Activated CD4-positive, alpha-beta T cell treated with anti-CD3 and anti-CD28 coated beads, Interleukin-2, amount 10 ng/mL, durations not matched to agents 7 days and 5 days (primary cell): ENCODE measurements around the gene AJAP1. TPM values are rescaled to one million over a fixed set of nuclear protein-coding genes. Genes with fewer than 3 reads are reported as not detected.
"Not testable (repeated sequence)": the region's sequence is repeated elsewhere in the genome, so short reads cannot be mapped to it uniquely, and the experiment has no call there.

ENCODE experiments used
- CTCF ChIA-PET: fragments of 350-600 bp; sonication (Branson Sonifier 250); formaldehyde crosslinking; loops from one replicate; lab custom pipeline; 2021; ENCODE audit warnings: antibody characterized with exemption; lab: Charles Lee
- POLR2A ChIA-PET: fragments of 350-600 bp; sonication (Branson Sonifier 250); formaldehyde crosslinking; loops from one replicate; lab custom pipeline; 2021; ENCODE audit warnings: antibody characterized with exemption; lab: Charles Lee
- DNase-seq: peaks from one replicate; pipeline ENCODE4 v3.0.0-alpha.2; 2020
- H3K27ac Mint-ChIP-seq: one replicate; pipeline ENCODE4 v1.8.0; 2021; ENCODE audit warnings: mild to moderate bottlenecking, moderate library complexity, mixed read lengths
- H3K27me3 Mint-ChIP-seq: one replicate; pipeline ENCODE4 v1.8.0; 2021; ENCODE audit warnings: mixed read lengths
- H3K36me3 Mint-ChIP-seq: one replicate; pipeline ENCODE4 v1.8.0; 2021; ENCODE audit warnings: low read depth, mixed read lengths
- H3K4me1 Mint-ChIP-seq: one replicate; pipeline ENCODE4 v1.8.0; 2021; ENCODE audit warnings: mixed read lengths
- H3K4me3 Mint-ChIP-seq: one replicate; pipeline ENCODE4 v1.8.0; 2021; ENCODE audit warnings: mild to moderate bottlenecking, moderate library complexity, mixed read lengths
- H3K9me3 Mint-ChIP-seq: one replicate; pipeline ENCODE4 v1.8.0; 2021; ENCODE audit warnings: mixed read lengths
- total RNA-seq, 2 experiments: library from RNA; stranded (reverse); gene quantifications; one replicate each; pipeline ENCODE4 v1.2.3, GENCODE V29; 2021

AJAP1 gene, protein sequence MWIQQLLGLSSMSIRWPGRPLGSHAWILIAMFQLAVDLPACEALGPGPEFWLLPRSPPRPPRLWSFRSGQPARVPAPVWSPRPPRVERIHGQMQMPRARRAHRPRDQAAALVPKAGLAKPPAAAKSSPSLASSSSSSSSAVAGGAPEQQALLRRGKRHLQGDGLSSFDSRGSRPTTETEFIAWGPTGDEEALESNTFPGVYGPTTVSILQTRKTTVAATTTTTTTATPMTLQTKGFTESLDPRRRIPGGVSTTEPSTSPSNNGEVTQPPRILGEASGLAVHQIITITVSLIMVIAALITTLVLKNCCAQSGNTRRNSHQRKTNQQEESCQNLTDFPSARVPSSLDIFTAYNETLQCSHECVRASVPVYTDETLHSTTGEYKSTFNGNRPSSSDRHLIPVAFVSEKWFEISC
- not detected for total RNA-seq

DNA sequence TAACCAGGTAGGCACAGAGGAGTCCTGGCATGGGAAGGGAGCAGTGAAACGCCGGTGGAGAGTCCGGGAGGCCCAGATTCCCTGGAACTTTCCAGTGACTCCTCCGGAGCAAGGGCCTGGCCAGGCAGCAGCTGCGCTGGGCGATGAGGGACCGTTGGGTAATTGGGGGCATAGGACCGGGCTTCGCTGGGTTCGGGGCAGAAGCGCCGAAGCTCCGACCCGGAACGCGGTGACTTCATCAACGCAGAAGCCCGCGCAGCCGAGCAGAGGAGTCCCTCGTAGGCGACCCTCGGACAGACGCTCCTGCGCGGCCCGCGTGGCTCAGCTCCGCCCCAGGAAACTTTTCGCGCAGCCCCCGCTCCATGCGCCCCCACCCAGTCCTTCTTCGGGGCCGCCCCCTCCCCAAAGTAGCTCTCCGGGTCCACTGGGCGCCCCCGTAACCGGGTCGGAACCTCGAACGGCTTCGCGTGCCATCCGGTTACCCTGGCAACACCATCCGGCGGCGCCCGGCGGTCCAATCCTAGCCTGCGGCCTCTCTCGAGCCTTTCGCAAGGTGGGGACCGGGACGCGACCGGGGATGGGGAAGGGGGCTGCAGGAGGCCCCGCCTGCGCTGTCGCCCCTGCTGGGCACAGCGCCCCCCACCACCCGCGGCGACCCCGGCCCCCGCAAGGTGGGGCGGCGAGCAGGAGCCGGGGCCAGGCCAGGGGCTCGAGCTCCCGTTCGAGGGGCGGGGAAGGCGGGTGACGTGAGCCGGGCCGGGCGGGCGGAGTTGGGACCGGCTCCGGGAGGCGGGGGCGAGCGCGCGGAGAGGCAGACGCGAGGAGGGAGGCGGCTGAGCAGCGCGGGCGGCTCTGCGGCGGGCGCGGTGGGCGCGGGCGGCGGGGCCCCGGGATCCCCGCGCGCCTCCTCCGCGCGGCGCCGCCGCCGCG, at the start of gene AJAP1:
Gene AJAP1 (plus strand): TSS at position 814 of the 930 bp plus-strand sequence. CDS start 817 bp downstream, outside the sequence.
- peak within 1 kb of the TSS; percentile 75 for H3K27ac Mint-ChIP-seq
- H3K4me3 Mint-ChIP-seq: no peak within 1 kb of the TSS
- ChIA-PET CTCF (no interaction called here), POLR2A (no interaction called here)
- H3K36me3 Mint-ChIP-seq: no peaks in the 10 kb centered on the region
- peaks cover 34% of the 10 kb centered on the region for H3K27me3 Mint-ChIP-seq
- no peak for DNase-seq
- no peaks in the 10 kb centered on the region for H3K4me1 Mint-ChIP-seq
- H3K9me3 Mint-ChIP-seq: no peaks in the 10 kb centered on the region

DNA sequence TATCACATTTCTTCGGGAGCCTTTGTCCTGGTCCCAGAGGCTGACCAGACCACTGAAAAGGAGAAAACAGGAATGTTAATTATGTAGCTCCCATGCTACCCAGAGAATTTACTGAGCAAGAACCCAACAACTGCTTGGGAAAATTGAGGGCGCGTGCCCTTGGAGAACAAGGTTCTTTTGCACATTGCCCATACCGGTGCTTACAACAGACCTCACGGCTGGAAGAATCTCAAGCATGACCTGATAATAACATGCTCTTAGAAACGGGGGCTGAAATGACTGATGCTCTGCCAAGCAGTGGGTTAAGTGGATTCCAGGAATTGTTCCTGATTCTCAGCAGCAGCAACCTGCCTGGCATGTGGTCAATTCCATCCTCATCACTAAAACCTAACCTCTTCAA, 49.3 kb upstream of the AJAP1 start:
- H3K27ac Mint-ChIP-seq: no peak overlapping the region

DNA sequence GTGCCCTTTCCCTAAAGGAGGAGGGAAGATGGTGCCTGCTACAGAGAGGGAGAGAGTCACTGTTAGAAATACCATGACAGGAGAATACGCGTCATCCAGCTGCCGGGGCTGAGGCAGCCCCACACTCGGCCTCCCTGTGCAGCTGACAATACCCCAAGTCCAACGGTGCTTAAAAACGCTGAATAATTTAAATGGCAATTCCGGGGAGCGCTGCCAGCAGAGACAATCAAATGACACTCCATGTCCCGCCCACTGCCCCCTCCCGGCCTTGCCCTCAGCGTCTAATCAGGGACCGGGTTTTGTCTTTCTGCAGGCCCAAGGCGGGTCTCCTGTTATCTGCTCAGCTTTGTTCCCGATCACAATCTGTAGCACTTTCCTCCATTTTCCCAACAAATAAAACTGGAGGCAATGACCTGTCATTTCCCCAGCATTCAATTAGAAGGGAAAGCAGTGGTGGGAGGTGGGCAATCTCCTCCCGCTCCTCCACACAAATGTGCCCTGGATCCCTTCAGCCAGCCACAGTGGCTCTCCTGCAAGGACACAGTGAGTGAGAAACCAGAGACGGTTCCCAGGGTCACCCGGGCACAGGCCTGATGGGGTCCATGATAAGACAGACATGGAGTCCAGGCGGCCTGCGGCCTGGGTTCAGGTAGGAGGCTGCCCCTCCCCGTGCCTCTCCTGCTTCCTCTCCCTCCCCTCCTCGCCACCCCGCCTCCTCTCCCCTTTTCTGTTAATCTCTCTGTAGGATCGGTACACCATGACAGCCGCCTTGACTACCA, 42.7 kb upstream of the AJAP1 start:
- Mint-ChIP-seq H3K27ac (no peak overlapping the region), H3K36me3 (no peaks in the 10 kb centered on the region), H3K4me1 (no peaks in the 10 kb centered on the region), H3K4me3 (no peak overlapping the region), H3K9me3 (peaks cover 16% of the 10 kb centered on the region), H3K27me3 (no peaks in the 10 kb centered on the region)
- no peak for DNase-seq
- ChIA-PET CTCF (no interaction called here), POLR2A (no interaction called here)

More for the DNA sequence above, 49.3 kb upstream of the AJAP1 start:
- peaks cover 6% of the 10 kb centered on the region for H3K9me3 Mint-ChIP-seq
- ChIA-PET POLR2A (no interaction called here), CTCF (no interaction called here)
- no peak for DNase-seq
- peaks cover 8% of the 10 kb centered on the region for H3K27me3 Mint-ChIP-seq
- no peaks in the 10 kb centered on the region for H3K4me1 Mint-ChIP-seq
- H3K36me3 Mint-ChIP-seq: no peaks in the 10 kb centered on the region
- H3K4me3 Mint-ChIP-seq: no peak overlapping the region

DNA sequence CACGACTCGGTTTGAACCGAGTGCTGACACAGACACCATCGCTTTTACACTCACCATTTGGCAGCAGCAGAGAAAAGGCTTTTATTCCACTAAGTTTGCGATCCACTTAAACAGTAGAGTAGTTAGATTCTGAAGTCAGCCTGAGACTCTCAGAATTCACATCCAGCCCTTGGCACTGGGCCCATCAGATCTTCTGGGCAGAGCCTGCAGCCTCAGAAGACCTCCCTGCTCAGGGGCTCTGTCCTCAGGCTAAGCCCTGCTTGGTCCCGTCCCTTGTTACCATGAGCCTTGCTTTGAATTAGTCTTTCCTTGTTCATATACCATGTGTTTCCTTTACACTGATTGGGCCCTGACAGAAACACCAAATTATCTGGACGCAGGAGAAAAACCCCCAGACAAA, 41.4 kb upstream of the AJAP1 start:
- DNase-seq: no peak
- ChIA-PET CTCF (no interaction called here), POLR2A (no interaction called here)
- H3K4me1 Mint-ChIP-seq: no peaks in the 10 kb centered on the region
- H3K27ac Mint-ChIP-seq: no peak overlapping the region
- H3K27me3 Mint-ChIP-seq: no peaks in the 10 kb centered on the region
- H3K4me3 Mint-ChIP-seq: no peak overlapping the region
- H3K9me3 Mint-ChIP-seq: peaks cover 16% of the 10 kb centered on the region
- H3K36me3 Mint-ChIP-seq: no peaks in the 10 kb centered on the region

GRCh38 chr1:4613606-4614370, 40.6 kb upstream of the AJAP1 start:
- Mint-ChIP-seq H3K4me1 (no peaks in the 10 kb centered on the region), H3K27ac (no peak overlapping the region), H3K36me3 (no peaks in the 10 kb centered on the region), H3K9me3 (peaks cover 13% of the 10 kb centered on the region), H3K27me3 (no peaks in the 10 kb centered on the region), H3K4me3 (no peak overlapping the region)
- CTCF ChIA-PET: no interaction called here
- POLR2A ChIA-PET: no interaction called here
- no peak for DNase-seq

DNA sequence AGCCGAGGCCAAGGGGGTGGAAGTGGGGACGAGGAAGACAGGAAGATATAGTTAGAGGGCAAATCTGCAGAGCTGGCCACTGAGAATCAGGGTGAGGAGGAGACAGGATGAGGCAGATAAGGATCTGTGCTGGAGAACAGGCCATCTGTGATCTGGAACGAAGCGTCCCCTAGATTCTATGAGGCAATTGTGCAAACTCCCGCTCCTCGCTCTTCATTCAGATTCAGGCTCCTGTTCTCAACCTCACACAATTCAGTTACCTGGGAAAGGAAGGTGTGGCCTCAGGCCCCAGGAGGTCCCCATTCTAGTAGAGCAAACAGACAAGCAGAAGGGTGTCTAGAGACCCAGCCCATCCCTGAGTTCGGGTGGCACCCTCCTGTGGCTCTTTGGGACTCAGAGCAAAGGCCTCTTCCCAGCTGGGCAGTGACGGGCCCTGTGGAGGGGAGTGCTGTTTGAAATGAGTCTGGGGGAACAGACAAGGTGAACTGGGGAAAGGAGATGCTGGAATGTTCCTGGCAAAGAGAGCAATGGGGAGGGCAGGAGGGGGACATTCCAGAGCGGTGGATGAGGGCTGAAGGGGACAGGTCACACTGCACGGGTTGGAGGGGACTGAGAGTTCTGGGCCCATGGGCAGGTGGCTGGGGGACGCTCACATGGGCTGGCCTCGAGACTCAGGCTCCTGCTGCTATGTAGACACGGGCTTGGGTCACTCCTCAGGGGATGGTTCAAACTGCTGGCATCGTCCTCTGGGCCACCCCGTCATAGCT, 39.9 kb upstream of the AJAP1 start:
- H3K27ac Mint-ChIP-seq: no peak overlapping the region
- no peak for DNase-seq
- H3K4me1 Mint-ChIP-seq: no peaks in the 10 kb centered on the region
- peaks cover 13% of the 10 kb centered on the region for H3K9me3 Mint-ChIP-seq
- no peak overlapping the region for H3K4me3 Mint-ChIP-seq
- CTCF ChIA-PET: no interaction called here
- POLR2A ChIA-PET: no interaction called here
- no peaks in the 10 kb centered on the region for H3K36me3 Mint-ChIP-seq
- no peaks in the 10 kb centered on the region for H3K27me3 Mint-ChIP-seq

- no peak overlapping the region for H3K27ac Mint-ChIP-seq
- DNase-seq: no peak
- no peaks in the 10 kb centered on the region for H3K4me1 Mint-ChIP-seq
- CTCF ChIA-PET: no interaction called here
- no peaks in the 10 kb centered on the region for H3K27me3 Mint-ChIP-seq
- POLR2A ChIA-PET: no interaction called here
- H3K36me3 Mint-ChIP-seq: no peaks in the 10 kb centered on the region
- H3K4me3 Mint-ChIP-seq: no peak overlapping the region
- peaks cover 10% of the 10 kb centered on the region for H3K9me3 Mint-ChIP-seq
These were observed 39.3 kb upstream of the AJAP1 start for GRCh38 chr1:4615138-4615470.

- Mint-ChIP-seq H3K36me3 (no peaks in the 10 kb centered on the region), H3K27ac (no peak overlapping the region), H3K4me3 (no peak overlapping the region), H3K9me3 (peaks cover 6% of the 10 kb centered on the region), H3K4me1 (no peaks in the 10 kb centered on the region), H3K27me3 (no peaks in the 10 kb centered on the region)
- no peak for DNase-seq
- ChIA-PET CTCF (no interaction called here), POLR2A (no interaction called here)
These were observed 38.9 kb upstream of the AJAP1 start for GRCh38 chr1:4615501-4615900.

DNA sequence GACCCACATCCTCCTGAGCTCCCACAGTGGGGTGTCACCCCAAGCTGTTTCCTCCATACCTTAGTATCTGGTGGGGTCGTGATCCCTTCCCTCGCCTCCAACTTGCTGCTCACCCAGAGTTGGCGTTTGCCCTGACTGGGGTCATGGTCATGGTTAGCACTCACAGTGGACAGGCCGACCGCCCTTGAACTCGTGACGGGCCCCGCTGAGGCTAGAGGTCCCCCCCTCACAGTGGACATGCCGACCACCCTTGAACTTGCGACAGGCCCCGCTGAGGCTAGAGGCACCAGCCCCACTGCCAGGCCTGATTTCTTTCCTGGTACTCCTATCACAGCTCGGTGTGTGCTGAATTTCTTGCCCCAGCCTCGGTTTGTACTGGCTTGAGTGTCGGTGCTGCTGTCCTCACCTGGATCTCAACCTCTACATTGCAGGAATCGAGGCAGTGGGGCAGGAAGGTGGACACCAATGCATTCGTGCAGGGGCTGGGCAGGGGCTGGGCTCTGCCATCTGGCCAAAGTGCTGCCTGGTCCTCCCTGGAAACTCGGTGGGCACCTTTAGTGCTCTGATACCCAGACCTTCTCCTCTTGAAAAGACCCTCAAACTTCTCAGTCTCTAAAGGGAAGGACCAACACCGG, 37.5 kb upstream of the AJAP1 start:
- Mint-ChIP-seq H3K9me3 (no peaks in the 10 kb centered on the region), H3K27me3 (no peaks in the 10 kb centered on the region), H3K27ac (no peak overlapping the region), H3K36me3 (no peaks in the 10 kb centered on the region), H3K4me3 (no peak overlapping the region), H3K4me1 (peaks cover 3% of the 10 kb centered on the region)
- no peak for DNase-seq
- CTCF ChIA-PET: no interaction called here
- POLR2A ChIA-PET: no interaction called here

- Mint-ChIP-seq H3K27me3 (no peaks in the 10 kb centered on the region), H3K9me3 (no peaks in the 10 kb centered on the region), H3K4me3 (no peak overlapping the region), H3K4me1 (peaks cover 3% of the 10 kb centered on the region), H3K36me3 (no peaks in the 10 kb centered on the region), H3K27ac (no peak overlapping the region)
- ChIA-PET POLR2A (no interaction called here), CTCF (no interaction called here)
- DNase-seq: no peak
These were observed 36.9 kb upstream of the AJAP1 start for GRCh38 chr1:4617506-4617905.

DNA sequence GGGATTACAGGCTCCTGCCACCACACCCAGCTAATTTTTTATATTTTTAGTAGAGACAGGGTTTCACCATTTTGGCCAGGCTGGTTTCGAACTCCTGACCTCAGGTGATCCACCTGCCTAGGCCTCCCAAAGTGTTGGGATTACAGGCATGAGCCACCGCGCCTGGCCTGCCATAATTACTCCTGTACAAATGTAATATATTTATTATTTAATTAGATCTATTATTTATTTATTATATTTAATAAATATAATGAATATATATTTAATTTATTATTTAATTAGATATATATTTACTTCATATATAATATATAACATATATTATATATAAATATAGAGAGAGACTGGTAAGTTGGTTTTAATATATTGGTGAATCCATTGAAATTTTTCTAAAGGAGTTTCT, 35.6 kb upstream of the AJAP1 start:
- H3K27ac Mint-ChIP-seq, H3K4me1 Mint-ChIP-seq, H3K27me3 Mint-ChIP-seq, H3K9me3 Mint-ChIP-seq, H3K4me3 Mint-ChIP-seq, DNase-seq, POLR2A ChIA-PET, H3K36me3 Mint-ChIP-seq: not testable (repeated sequence)
- CTCF ChIA-PET: interaction anchor here (0.6 kb wide), 1 partner anchor 38 kb away, joined by 3 read pairs; no protein-coding TSS in a partner anchor
